ENCODE data around the gene PNP. TPM values are rescaled to one million over a fixed set of nuclear protein-coding genes. Genes with fewer than 3 reads are reported as not detected.
A peak's percentile ranks its signal among the peaks of the same experiment; 100 is the strongest.

PNP gene
- total and polyA plus RNA-seq, 2 experiments from 2014 or later: 15.6 to 22.2 TPM

DNA sequence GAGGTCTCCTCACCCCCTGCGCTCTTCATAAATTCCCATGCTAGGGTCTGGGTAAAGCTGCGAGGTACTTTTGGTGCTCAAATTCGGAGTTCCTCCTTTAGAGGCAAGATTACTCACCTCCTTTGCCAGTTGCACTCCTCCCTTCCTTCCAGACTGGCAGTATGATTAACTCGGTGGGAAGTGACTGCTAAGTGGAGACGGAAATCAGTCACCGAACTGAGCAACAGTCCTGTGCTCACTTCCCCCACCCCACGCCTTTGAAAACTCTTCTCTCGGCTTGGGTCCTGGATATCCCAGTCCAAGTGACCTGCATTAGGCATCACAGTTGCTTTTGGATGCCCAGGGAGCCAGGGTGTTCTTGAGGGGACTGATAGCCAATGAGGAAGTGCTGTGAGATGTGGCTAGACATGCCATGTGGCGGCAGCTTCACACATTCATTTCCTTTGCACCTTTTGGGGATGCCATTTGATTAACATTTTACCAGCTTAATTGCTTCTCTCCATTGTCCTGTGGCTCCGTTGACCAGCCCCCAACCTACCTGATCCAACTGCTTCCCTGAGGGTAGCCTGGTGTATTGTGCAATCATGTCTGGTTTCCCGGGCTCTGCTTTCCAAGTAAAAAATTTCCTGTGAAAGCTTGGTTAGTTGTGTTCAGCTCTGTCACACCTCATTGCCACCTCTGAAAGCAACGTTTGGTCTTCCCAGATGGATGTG is 840 bp downstream of the PNP start:
- no peak for TF ChIP-seq CTCF (IDR thresholded peaks at IDR 0.05; ENCODE audit: low read depth, low read length)
- DNase-seq (ENCODE audit: low read depth in 1 of 2, low spot score in 1 of 2): peak; percentile 15 to 59
- peaks cover 7% of the 10 kb centered on the region for H3K4me1 ChIP-seq (ENCODE audit: low read depth)
- H3K27me3 ChIP-seq: no peaks in the 10 kb centered on the region
- H3K4me3 ChIP-seq: peak overlapping the region; percentile 70
- H3K36me3 ChIP-seq: peaks cover 13% of the 10 kb centered on the region
- H3K9me3 ChIP-seq (ENCODE audit: low read depth): no peaks in the 10 kb centered on the region
- peak overlapping the region; percentile 76 for H3K27ac ChIP-seq

DNA sequence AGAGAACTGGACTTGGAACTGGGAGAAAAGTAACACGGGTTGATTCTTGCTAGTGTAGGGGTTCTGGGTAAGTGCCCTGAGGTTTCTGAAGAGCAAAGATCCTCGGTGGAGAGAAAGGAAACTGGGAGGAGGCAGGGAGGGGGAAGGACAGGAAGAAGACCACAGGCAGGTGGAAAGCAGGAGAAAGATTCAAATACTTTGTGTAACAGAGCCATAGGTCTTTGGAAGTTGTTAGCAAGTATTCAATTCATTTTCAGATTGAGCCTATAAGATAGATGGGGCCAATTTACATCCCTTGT is 1.3 kb downstream of the PNP start:
- no peak for DNase-seq (ENCODE audit: low read depth in 1 of 2, low spot score in 1 of 2)
- peaks cover 18% of the 10 kb centered on the region for H3K36me3 ChIP-seq
- no peaks in the 10 kb centered on the region for H3K9me3 ChIP-seq (ENCODE audit: low read depth)
- TF ChIP-seq CTCF (IDR thresholded peaks at IDR 0.05; ENCODE audit: low read depth, low read length): no peak
- H3K27ac ChIP-seq: no peak overlapping the region
- no peaks in the 10 kb centered on the region for H3K27me3 ChIP-seq
- H3K4me1 ChIP-seq (ENCODE audit: low read depth): peaks cover 7% of the 10 kb centered on the region
- peak overlapping the region; percentile 70 for H3K4me3 ChIP-seq

DNA sequence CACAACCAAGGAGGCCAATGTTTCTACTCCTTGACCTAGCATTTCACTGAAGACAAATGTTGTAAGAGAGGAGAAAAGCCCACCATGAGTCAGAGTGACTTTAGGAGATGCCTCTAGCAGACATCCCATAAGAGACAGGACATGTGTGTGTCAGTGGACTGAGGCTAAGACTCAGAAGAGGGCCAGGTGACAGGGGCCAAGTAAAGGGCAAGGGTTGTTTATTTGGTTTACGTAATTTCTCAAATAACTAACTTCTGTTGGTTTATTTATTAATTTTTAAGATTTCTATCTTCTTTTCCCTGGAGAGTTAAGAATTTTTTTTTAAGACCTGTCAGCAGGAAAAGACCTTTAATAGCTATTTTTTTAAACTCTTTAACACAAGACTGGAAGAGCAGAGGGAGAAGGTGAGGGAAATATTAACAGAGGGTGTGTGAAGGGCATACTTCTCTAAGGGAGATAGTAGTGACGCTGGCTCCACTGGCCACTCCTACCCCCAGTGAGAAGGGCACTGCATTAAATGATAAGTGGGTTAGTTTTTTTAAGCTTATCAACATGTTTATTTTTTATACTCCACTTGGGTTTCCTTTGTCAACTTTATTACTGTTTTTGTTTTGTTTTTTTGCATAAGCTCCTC is 3.4 kb downstream of the PNP start:
- Histone ChIP-seq H3K4me1 (ENCODE audit: low read depth) (peaks cover 14% of the 10 kb centered on the region), H3K27ac (no peak overlapping the region), H3K4me3 (no peak overlapping the region), H3K9me3 (ENCODE audit: low read depth) (no peaks in the 10 kb centered on the region), H3K36me3 (peaks cover 32% of the 10 kb centered on the region), H3K27me3 (no peaks in the 10 kb centered on the region)
- no peak for TF ChIP-seq CTCF (IDR thresholded peaks at IDR 0.05; ENCODE audit: low read depth, low read length)
- no peak for DNase-seq (ENCODE audit: low read depth in 1 of 2, low spot score in 1 of 2)

GRCh38 chr14:20476776-20477175 is 7.6 kb downstream of the PNP start:
- H3K9me3 ChIP-seq (ENCODE audit: low read depth): no peaks in the 10 kb centered on the region
- peak overlapping the region; percentile 80 for H3K27ac ChIP-seq
- peaks cover 9% of the 10 kb centered on the region for H3K4me1 ChIP-seq (ENCODE audit: low read depth)
- peaks cover 32% of the 10 kb centered on the region for H3K36me3 ChIP-seq
- TF ChIP-seq CTCF (IDR thresholded peaks at IDR 0.05; ENCODE audit: low read depth, low read length): no peak
- no peak for DNase-seq (ENCODE audit: low read depth in 1 of 2, low spot score in 1 of 2)
- no peak overlapping the region for H3K4me3 ChIP-seq
- H3K27me3 ChIP-seq: no peaks in the 10 kb centered on the region

GRCh38 chr14:20477211-20477876 is 8.1 kb downstream of the PNP start:
- no peaks in the 10 kb centered on the region for H3K27me3 ChIP-seq
- peak; percentile 34 to 91 for DNase-seq (ENCODE audit: low read depth in 1 of 2, low spot score in 1 of 2)
- H3K36me3 ChIP-seq: peaks cover 32% of the 10 kb centered on the region
- H3K27ac ChIP-seq: peak overlapping the region; percentile 80
- H3K4me1 ChIP-seq (ENCODE audit: low read depth): peaks cover 9% of the 10 kb centered on the region
- TF ChIP-seq CTCF (IDR thresholded peaks at IDR 0.05; ENCODE audit: low read depth, low read length): no peak
- no peak overlapping the region for H3K4me3 ChIP-seq
- no peaks in the 10 kb centered on the region for H3K9me3 ChIP-seq (ENCODE audit: low read depth)
